ENCODE data around the gene AHCYL1.

DNA sequence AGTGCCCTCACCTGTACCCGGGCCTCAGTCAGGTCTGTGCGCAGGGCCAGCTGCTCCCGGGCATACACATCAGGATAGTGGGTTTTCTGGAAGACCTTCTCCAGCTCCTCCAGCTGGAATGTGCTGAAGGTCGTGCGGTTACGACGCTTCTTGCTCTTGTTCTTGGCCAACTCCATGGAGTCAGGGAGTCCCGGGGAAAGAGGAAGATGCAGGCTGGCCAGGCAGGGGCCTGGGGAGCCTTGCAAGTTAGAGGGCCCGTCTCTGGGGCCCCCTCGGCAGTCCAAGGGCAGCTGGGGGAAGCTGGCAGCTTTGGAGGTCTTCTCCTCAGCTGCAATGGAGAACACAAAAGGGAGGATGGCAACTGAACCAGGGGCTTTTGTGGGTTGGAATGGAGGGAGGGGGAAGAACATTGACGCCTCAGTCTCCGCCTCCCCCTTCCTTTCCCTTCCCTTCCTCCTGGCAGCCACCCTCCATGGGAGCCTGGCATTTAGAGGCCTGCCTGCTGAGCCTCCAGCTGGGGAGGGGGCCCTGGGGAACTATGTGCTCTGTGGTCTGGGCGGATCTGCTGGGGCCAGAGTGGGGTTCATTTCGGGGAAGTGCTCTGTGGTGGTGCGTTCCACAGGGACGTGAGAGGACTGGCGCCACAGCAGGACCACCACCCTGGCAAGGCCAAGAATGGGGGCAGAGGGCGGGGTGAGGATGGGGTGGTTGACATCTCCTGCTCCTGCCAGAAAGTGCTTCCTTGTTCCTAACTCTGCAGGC lies 80.2 kb downstream of the AHCYL1 start:
- no peak for TF ChIP-seq TCF7 (IDR thresholded peaks at IDR 0.05; ENCODE audit: borderline replicate concordance)
- no peak for TF ChIP-seq MYC (IDR thresholded peaks at IDR 0.05; ENCODE audit: insufficient read depth, insufficient read length, insufficient replicate concordance, low read length, severe bottlenecking)
- TF ChIP-seq, protein P1, sequence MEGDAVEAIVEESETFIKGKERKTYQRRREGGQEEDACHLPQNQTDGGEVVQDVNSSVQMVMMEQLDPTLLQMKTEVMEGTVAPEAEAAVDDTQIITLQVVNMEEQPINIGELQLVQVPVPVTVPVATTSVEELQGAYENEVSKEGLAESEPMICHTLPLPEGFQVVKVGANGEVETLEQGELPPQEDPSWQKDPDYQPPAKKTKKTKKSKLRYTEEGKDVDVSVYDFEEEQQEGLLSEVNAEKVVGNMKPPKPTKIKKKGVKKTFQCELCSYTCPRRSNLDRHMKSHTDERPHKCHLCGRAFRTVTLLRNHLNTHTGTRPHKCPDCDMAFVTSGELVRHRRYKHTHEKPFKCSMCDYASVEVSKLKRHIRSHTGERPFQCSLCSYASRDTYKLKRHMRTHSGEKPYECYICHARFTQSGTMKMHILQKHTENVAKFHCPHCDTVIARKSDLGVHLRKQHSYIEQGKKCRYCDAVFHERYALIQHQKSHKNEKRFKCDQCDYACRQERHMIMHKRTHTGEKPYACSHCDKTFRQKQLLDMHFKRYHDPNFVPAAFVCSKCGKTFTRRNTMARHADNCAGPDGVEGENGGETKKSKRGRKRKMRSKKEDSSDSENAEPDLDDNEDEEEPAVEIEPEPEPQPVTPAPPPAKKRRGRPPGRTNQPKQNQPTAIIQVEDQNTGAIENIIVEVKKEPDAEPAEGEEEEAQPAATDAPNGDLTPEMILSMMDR (IDR thresholded peaks at IDR 0.05 in 2 of 3, conservative IDR thresholded peaks at IDR 0.05 in 1 of 3; ENCODE audit: control insufficient read depth in 2 of 3, extremely low read depth in 1 of 3, insufficient read depth in 1 of 3, low read depth in 3 of 3, low read length in 3 of 3): no peak
- TF ChIP-seq ZNF274 (IDR thresholded peaks at IDR 0.05; ENCODE audit: insufficient read depth, insufficient read length): no peak
- TF ChIP-seq RAD21 (IDR thresholded peaks at IDR 0.05; ENCODE audit: insufficient read depth, low read depth, low read length): no peak
- no peak for TF ChIP-seq POLR2AphosphoS5 (IDR thresholded peaks at IDR 0.05; ENCODE audit: low read length)
- no peak for TF ChIP-seq SPI1 (IDR thresholded peaks at IDR 0.05; ENCODE audit: borderline replicate concordance, insufficient read depth, low read depth, low read length)
- TF ChIP-seq ZNF24 (IDR thresholded peaks at IDR 0.05): no peak
- no peak for TF ChIP-seq ZSCAN29 (IDR thresholded peaks at IDR 0.05)
- no peak for TF ChIP-seq NR2C2 (IDR thresholded peaks at IDR 0.05; ENCODE audit: borderline replicate concordance, control insufficient read depth, insufficient read length, low read depth)
- TF ChIP-seq SUZ12 (IDR thresholded peaks at IDR 0.05; ENCODE audit: unreplicated experiment): no peak

Data from GM12878 (cell line).